Panc1 (cell line): Measurements from ENCODE around the gene ACER2.

Source experiments
- POLR2AphosphoS5 ChIP-seq: IDR thresholded peaks from 2 replicates; pipeline ENCODE4 v1.6.1; 2012; ENCODE audit warnings: mild to moderate bottlenecking, low read depth, low read length, moderate library complexity
- SIN3A ChIP-seq: IDR thresholded peaks from 2 replicates; pipeline ENCODE4 v1.6.1; 2012; ENCODE audit warnings: low read depth, mild to moderate bottlenecking, low read length, moderate library complexity, borderline replicate concordance; ENCODE audit not compliant: insufficient read depth
- TF ChIP-seq, protein P1 (sequence below): fragments of 450-650 bp; IDR thresholded peaks from 2 replicates; pipeline ENCODE4 v1.5.1; 2017; ENCODE audit warnings: mild to moderate bottlenecking

GRCh38 chr9:19404283-19405075, 4.3 kb upstream of the ACER2 start:
- TF ChIP-seq POLR2AphosphoS5 (no peak), SIN3A (no peak)
- TF ChIP-seq, protein P1, sequence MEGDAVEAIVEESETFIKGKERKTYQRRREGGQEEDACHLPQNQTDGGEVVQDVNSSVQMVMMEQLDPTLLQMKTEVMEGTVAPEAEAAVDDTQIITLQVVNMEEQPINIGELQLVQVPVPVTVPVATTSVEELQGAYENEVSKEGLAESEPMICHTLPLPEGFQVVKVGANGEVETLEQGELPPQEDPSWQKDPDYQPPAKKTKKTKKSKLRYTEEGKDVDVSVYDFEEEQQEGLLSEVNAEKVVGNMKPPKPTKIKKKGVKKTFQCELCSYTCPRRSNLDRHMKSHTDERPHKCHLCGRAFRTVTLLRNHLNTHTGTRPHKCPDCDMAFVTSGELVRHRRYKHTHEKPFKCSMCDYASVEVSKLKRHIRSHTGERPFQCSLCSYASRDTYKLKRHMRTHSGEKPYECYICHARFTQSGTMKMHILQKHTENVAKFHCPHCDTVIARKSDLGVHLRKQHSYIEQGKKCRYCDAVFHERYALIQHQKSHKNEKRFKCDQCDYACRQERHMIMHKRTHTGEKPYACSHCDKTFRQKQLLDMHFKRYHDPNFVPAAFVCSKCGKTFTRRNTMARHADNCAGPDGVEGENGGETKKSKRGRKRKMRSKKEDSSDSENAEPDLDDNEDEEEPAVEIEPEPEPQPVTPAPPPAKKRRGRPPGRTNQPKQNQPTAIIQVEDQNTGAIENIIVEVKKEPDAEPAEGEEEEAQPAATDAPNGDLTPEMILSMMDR, result no peak
